ENCODE measurements around the gene FADS2. TPM values are rescaled to one million over a fixed set of nuclear protein-coding genes. Genes with fewer than 3 reads are reported as not detected.

Gene FADS2
- total and polyA plus RNA-seq, 2 of the 13 experiments (the other 11 are each of a cell fraction or from before 2014, with no cell fraction given) = 90.1 to 124 TPM

DNA sequence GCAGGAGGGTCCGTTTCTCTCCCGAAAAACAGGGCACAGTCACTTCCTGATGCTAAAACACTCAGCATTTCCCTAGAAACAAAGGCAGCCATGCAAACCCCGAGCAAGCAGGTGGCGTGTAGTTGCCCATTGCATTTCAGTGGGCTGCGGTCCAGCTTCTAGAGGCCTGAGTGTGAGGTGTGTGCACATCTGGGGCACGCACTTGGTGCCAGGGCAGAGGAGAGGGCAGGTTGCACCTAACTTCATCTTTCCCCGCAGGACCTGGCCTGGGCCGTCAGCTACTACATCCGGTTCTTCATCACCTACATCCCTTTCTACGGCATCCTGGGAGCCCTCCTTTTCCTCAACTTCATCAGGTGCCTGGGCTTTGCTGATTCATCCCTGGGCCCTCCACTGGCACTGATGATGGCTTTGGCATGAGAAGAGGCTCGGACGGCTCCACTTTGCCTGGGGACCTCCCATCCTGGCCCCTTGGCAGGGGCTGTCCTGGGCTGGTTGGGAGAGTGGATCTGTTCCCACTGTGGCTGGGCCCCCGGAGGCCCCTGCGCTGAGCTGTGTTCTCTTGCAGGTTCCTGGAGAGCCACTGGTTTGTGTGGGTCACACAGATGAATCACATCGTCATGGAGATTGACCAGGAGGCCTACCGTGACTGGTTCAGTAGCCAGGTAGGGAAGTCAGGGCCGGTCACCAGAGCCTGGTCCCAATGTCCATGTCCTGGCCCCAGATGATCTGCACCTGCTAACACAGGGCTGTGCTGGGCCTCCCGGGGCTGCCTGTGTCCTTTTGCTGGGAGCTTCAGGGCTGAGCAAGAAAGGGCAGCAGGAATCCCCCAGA lies 34.8 kb downstream of the FADS2 start (continued):
- no peak for TF ChIP-seq EHMT2 (IDR thresholded peaks at IDR 0.05; ENCODE audit: borderline replicate concordance, low read depth, low read length)
- TF ChIP-seq, protein P1, sequence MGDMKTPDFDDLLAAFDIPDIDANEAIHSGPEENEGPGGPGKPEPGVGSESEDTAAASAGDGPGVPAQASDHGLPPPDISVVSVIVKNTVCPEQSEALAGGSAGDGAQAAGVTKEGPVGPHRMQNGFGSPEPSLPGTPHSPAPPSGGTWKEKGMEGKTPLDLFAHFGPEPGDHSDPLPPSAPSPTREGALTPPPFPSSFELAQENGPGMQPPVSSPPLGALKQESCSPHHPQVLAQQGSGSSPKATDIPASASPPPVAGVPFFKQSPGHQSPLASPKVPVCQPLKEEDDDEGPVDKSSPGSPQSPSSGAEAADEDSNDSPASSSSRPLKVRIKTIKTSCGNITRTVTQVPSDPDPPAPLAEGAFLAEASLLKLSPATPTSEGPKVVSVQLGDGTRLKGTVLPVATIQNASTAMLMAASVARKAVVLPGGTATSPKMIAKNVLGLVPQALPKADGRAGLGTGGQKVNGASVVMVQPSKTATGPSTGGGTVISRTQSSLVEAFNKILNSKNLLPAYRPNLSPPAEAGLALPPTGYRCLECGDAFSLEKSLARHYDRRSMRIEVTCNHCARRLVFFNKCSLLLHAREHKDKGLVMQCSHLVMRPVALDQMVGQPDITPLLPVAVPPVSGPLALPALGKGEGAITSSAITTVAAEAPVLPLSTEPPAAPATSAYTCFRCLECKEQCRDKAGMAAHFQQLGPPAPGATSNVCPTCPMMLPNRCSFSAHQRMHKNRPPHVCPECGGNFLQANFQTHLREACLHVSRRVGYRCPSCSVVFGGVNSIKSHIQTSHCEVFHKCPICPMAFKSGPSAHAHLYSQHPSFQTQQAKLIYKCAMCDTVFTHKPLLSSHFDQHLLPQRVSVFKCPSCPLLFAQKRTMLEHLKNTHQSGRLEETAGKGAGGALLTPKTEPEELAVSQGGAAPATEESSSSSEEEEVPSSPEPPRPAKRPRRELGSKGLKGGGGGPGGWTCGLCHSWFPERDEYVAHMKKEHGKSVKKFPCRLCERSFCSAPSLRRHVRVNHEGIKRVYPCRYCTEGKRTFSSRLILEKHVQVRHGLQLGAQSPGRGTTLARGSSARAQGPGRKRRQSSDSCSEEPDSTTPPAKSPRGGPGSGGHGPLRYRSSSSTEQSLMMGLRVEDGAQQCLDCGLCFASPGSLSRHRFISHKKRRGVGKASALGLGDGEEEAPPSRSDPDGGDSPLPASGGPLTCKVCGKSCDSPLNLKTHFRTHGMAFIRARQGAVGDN (CRISPR knock-in tag; IDR thresholded peaks at IDR 0.05) = no peak
- TF ChIP-seq CENPT (CRISPR knock-in tag; IDR thresholded peaks at IDR 0.05; ENCODE audit: low read depth) = no peak
- TF ChIP-seq NFATC3 (CRISPR knock-in tag; IDR thresholded peaks at IDR 0.05) = no peak

DNA sequence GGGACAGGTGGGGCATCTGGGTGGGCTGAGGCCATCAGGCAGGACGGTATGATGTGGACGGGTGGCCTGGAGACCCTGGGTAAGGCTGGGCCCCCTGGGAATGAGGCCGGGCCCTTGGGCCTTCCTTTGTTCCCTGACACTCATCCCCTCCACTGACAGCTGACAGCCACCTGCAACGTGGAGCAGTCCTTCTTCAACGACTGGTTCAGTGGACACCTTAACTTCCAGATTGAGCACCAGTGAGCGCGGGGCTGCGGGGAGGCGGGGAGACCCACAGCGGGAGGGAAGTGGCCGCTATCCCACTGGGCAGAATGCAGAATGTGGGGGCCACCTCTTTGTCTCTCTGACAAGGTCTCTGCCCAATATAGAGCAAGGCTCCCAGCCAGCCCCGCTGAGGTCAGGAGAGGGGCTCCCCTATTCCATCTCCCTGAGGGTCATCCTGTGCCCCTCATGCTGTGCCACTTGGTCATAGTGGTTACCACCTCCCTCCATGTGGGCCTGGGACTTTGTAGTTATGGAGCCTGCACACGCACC lies 35.5 kb downstream of the FADS2 start:
- Histone ChIP-seq H3K27ac (ENCODE audit: extremely low read length, insufficient read depth, low read length) (no peak overlapping the region), H3K36me3 (replicated peaks in 1 of 2; ENCODE audit: control insufficient read depth in 1 of 2, insufficient read depth in 2 of 2, low read length in 2 of 2) (peaks cover 0 to 17% of the 10 kb centered on the region in 2 experiments; a peak in 3 of 5 replicates), H3K4me2 (ENCODE audit: low read depth, low read length) (no peak overlapping the region), H3K9ac (ENCODE audit: insufficient read depth, low read depth, low read length) (no peak overlapping the region), H3K4me3 (replicated peaks in 1 of 3; ENCODE audit: insufficient read depth in 1 of 3, low read depth in 2 of 3, low read length in 3 of 3) (no peak overlapping the region), H3K27me3 (ENCODE audit: control insufficient read depth in 1 of 2, insufficient read depth in 2 of 2, low read length in 2 of 2) (no peaks in the 10 kb centered on the region; a peak in 1 of 5 replicates), H4K20me1 (ENCODE audit: insufficient read depth, low read length) (no peaks in the 10 kb centered on the region), H3K9me3 (ENCODE audit: low read length) (no peaks in the 10 kb centered on the region), H3K79me2 (ENCODE audit: insufficient read depth, low read length) (no peaks in the 10 kb centered on the region), H3K4me1 (ENCODE audit: insufficient read depth, low read length) (no peaks in the 10 kb centered on the region), H2AFZ (ENCODE audit: low read length) (no peak overlapping the region)
- DNase-seq (ENCODE audit: low spot score) = no peak
- no peak for FAIRE-seq
- intact Hi-C loops (cut with micrococcal nuclease; ENCODE audit: unreplicated experiment) = no loop called here
- ChIA-PET POLR2A (no interaction called here), CTCF (ENCODE audit: low intra/inter-chr PET ratio, low total read pairs) (no interaction called here)
- WGBS (ENCODE audit: low lambda C conversion rate) = 96% methylated on average over 5 of the region's 13 CpGs
- ATAC-seq = no peak; the same call in 2 of the 3 replicates
- TF ChIP-seq, protein P2, sequence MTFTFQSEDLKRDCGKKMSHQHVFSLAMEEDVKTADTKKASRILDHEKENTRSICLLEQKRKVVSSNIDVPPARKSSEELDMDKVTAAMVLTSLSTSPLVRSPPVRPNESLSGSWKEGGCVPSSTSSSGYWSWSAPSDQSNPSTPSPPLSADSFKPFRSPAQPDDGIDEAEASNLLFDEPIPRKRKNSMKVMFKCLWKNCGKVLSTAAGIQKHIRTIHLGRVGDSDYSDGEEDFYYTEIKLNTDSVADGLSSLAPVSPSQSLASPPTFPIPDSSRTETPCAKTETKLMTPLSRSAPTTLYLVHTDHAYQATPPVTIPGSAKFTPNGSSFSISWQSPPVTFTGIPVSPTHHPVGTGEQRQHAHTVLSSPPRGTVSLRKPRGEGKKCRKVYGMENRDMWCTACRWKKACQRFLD (CRISPR knock-in tag; IDR thresholded peaks at IDR 0.05; ENCODE audit: borderline replicate concordance) = no peak
- TF ChIP-seq, protein P3, sequence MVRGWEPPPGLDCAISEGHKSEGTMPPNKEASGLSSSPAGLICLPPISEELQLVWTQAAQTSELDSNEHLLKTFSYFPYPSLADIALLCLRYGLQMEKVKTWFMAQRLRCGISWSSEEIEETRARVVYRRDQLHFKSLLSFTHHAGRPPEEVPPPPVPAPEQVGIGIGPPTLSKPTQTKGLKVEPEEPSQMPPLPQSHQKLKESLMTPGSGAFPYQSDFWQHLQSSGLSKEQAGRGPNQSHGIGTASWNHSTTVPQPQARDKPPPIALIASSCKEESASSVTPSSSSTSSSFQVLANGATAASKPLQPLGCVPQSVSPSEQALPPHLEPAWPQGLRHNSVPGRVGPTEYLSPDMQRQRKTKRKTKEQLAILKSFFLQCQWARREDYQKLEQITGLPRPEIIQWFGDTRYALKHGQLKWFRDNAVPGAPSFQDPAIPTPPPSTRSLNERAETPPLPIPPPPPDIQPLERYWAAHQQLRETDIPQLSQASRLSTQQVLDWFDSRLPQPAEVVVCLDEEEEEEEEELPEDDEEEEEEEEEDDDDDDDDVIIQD (CRISPR knock-in tag; IDR thresholded peaks at IDR 0.05; ENCODE audit: low read depth) = no peak
- BruUV-seq (replicated peaks) = no TSS peak
- in situ Hi-C loops (cut with HindIII; ENCODE audit: extremely low pct_ligation_motif_present, low pct_unique_long_range_greater_than_20kb) = no loop called here

All from HepG2 (cell line).